GM19193 (cell line): Measurements from ENCODE around the gene OR14I1.

Experiments used
- POLR2A ChIP-seq: IDR thresholded peaks from 4 replicates; pipeline ENCODE4 v1.6.1; 2011; ENCODE audit not compliant: insufficient read depth, insufficient read length; ENCODE audit errors: extremely low read depth

Gene OR14I1

DNA sequence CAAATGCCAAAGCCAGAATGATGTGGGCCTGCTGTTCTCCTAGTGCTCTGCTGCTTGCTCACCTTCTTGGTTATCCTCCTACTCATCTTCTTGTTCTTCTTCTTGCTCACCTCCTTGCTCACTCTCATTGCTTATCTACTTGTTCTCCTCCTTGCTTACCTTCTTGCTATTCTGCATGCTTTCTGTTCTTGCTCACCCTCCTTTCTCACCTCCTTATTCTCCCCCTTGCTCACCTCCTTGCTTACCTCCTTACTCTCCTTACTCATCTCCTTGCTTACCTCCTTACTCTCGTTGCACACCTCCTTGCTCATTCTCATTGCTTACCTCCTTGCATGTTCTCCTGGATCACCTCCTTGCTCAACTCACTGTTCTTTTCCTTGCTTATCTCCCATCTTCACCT is at the start of gene OR14I1:
OR14I1 (minus strand) TSS at position 53 of the 400 bp plus-strand sequence.
- TF ChIP-seq POLR2A = no peak

DNA sequence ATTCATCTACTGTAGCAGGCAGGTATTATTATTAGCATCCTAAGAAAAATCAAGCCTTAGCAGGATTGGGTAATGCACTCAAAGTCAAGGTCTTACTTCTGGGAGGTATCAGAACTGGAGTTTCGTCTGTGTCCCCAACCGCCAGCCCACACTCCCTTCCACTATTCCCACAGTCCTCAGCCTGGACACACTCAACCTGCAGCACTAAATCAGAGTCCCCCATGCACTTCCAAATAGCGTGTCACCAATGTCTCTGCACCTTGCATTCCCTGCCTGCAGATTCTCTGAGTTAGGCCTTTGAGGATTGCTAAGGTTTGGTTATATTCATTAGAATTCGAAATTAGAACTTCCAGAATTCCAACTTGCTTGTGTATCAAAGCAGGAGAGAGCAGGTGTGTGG is 49.1 kb upstream of the OR14I1 start:
- no peak for TF ChIP-seq POLR2A

DNA sequence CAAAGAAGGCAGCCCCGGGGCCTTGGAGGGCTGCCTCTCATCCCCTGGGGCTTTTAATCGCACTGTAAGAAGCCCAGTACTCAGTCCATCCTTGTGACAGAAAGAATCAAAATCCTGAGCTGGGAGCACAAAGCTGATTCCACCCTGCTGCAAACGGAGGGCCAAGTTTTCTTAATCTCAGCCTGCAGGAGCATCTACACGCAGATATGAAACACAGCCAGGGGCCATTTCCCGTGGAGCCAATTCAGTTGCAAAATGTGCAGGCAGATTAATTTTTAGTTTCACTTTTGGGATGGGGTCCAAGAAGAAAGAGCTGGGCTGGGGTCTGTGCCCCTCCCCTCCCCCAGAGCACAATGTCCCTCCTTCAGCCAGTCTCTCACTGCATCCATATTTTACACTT is 48.6 kb upstream of the OR14I1 start:
- TF ChIP-seq POLR2A = no peak

DNA sequence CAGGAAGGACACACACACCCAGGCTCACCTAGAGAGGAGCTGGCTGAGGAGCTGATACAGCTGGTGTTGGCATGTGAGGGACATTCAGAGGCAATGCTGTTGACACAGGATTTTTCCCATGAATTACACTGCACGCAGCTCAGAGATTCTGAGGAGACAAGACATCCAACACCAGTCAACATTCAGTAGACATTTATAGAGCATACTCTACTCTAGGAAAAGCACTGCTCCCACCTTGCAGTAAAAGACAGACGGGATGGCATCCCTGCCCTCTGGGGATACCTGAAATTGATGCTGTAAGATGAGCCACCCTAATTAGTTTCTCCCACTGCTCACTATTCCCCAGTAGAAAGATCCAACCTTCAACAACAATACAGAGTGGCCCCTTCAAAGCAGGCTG is 47.9 kb upstream of the OR14I1 start:
- TF ChIP-seq POLR2A = no peak

DNA sequence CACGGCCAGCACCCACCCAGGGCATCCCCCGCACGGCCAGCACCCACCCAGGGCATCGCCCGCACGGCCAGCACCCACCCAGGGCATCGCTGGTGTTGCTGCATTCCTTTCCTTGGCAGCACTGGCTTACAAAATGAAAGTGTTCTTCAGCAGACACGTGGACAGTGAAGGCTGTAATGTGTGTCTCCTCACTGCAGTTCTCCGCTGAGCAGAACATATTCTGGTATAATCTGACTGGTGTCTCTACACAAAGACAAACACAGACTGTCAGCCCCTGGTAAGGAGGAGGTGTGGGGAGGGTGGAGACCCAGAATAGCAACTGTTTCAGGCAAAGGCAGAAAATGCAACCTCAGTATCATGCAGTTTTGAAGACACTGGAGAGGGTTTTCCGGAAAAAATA is 45.6 kb upstream of the OR14I1 start:
- TF ChIP-seq POLR2A = no peak

DNA sequence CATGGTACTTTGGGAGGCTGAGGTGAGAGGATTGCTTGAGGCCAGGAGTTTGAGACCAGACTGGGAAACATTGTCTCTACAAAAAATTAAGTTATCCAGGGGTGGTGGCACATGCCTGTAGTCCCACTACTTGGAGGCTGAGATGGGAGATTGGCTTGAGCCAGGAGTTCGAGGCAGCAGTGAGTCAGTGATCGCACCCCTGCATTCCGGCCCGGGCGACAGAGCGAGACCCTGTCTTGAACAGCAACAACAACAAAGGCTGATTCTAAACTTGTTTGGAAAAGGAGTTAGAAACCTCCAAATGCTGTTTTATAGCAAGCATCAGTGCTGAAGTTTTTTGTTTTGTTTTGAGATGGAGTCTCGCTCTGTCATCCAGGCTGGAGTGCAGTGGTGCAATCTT is 38.3 kb upstream of the OR14I1 start:
- no peak for TF ChIP-seq POLR2A

DNA sequence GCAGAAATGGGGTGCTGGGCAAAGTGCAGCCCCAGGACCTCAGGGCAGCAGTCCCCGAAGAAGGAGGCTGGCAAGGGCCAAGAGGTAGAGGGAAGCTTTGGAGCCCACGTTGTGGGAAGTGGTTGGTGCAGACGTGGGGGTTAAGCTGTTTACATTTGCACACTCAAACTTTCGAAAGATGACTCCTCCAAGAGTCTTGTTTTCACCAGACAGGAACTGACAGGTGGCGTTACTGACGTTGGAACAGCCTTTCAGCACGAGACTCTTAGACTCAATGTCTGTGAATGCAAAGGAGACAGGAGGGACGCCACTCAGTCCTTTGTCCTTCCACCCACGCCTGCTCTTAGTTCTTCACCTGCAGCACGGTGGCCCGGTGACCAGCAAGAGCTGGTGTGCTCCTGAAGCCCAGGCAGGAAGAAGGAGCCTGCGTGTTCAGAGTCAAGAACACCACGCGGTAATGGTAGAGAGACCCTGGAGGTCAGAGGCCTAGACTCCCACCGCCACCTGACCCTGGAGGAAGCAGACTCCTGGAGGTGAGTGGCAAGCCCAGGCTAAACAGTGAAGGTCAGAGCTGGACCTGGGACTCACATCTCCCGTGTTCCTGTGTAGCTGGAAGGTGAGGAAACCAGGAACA is 37.1 kb upstream of the OR14I1 start:
- TF ChIP-seq POLR2A = no peak

DNA sequence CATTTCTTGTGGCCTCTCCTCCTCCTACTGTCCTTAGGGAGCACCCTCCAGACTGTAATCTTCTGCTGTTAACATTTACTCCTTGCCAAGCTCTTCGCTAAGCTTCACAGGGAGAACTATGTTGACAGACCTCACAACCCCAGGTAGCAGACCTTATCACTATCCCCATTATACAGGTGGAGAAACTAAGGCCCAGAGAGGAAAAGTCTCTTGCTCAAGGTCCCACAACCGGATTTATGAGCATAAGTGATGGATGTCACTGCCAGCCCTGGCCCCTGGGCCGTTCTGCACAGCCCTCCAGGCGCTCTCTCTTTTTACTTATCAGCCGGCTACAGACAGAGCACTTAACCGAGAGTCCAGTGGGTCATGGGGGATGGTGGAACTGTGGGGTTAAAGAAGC is 34.9 kb upstream of the OR14I1 start:
- TF ChIP-seq POLR2A = no peak

DNA sequence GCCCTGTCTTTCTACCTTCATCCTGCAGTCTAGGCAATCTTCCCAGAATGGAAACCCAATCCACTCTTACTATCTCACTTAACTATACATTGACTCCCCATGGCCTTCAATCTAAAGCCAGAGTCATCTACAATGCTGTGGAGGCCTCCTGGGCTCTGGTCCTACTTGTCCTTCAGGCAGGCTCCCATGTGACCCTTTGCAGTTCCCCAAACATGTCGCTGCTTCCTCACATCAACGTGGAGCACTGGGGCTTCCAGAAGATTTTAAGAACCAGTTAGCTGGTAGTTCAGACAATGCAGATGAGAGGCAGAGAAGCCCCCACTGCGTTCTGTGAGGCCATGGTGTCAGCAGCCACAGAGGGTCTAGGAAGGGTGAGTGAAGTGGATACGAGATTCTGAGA is 34.4 kb upstream of the OR14I1 start:
- no peak for TF ChIP-seq POLR2A

DNA sequence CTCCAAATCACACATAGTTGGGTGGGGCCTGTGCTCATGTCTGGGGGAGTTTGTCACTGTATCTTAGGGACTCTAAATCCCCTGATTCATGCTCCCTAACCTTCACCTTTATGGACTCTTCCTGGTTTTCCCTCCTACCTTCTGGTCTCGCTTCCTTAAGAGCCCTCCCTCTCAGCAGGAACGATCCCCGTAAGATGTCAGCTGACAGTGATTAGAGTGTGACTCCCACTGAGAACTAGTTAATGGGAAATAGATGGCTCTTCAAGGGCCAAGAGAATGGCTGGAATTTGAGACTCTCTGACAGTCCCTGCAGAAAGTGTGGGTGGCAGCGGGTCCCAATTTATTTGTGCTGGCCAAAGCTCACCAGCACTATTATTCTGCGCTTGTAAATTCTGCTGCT is 31.0 kb upstream of the OR14I1 start:
- TF ChIP-seq POLR2A = no peak

DNA sequence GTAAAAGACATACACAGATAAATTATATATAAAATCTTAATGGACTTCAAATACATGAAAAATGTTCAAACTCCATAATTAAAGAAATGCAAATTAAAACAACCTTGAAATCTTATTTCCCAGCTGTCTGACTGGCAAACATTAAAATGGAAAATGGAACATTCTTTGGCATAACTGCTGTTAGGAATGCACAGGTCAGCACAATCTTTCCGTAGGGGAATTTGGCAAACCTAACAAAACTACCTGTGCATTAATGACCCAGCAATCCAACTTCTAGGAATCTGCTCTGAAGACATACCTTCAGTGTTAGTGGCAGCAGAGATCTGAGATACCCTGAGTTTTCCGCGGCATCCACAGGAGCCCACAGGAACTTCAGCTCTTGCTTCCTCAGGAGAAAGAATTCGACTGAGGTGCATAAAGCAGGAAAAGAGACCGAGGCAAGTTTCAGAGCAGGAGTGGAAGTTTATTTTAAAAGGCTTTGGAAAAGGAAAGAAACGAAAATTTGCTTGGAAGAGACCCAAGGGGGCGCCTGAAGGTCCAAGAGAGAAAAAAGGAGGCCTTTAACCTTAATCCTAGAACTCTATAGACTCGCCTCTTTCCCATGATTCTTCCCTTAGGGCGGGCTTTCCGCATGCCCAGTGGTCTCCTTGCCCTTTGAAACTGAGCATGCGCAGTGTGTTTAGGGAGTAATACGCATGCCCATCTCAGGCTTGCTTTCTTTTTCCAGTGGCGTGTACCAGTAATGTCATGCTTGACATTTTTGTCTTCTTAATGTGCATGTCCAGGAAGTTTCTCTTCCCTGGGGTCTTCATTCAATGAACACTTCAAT is 28.2 kb upstream of the OR14I1 start:
- no peak for TF ChIP-seq POLR2A

DNA sequence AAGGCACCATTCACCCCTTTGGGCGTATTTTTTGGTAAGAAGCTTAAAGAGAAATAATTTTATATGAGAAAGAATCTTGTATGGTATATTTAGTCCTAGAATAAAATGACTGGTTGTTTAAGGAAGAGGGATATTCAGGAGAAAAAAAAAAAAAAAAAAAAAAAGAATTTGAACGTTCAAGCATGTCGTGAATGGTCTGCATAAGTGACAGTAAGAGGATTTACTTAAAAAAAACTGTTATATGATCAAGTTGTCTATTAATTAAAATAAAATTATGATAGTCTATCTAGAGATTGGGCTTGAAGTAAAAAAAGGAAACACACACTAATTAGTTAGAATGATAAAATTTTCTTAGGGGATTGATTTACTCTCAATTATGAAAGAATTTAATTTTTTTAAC is 11.7 kb upstream of the OR14I1 start:
- TF ChIP-seq POLR2A = no peak

DNA sequence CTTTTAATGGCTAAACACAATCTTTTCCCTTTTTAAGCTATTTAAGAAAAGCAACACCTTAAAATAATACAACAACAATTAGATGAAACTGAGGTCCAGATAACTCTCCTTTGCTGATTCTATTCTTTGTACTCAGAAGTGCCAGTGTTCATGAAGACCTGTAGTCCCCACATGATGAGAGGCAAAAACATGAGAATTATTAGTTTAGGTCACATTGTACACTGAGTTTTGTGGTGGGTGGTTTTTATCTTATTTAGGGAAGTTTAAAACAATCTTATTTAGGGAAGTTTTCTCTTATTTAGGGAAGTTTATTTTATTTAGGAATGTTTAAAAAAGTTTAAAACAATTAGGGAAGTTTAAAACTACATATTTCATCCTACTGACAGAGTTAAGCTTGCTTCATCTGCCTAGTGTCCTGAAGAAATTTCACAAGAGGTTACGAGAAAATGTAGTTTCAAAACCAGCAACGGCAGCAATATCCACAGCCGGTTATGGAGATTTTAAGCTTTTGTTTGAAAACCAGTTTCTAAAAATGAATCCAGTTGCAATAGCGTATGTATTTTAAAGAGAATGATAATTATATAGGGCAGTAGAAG is 7.8 kb upstream of the OR14I1 start:
- TF ChIP-seq POLR2A = no peak

DNA sequence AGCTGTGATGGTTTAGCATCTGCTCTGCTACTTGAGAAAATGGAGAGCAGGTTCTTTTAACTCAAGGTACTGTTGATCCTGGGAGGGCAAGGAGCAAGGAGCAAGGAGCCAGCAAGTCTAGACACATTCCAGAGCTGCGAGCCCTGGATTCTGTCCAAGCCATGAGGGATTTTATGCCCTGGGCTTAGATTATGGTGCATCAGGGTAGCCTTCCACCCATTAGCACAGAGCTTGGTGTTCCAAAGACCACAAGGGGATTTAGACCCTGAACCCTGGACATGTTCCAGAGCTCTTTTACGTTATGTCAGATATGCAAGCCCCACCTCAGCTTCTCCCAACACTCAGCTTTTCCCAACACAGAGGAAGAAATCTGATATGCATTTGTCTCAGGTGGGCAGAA is 2.0 kb upstream of the OR14I1 start:
- TF ChIP-seq POLR2A = no peak

DNA sequence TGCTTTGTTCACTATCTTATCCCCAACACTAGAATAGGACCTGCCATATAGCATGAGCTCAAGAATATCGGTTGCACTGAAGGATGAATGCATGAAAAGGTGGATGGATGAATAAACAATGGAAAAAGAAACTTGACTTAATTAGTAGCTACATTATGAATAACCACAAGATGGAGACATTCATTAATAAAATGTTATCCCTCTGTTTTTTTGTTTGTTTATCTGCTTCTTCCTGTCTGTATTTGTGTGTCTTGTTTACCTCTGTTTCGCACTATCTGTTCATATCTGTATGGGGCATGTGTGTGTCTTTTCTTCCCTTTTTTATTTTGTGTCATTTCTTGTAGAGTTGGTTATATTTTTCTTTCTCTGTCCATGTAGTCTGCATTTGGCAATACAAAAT is 1.1 kb upstream of the OR14I1 start:
- no peak for TF ChIP-seq POLR2A

DNA sequence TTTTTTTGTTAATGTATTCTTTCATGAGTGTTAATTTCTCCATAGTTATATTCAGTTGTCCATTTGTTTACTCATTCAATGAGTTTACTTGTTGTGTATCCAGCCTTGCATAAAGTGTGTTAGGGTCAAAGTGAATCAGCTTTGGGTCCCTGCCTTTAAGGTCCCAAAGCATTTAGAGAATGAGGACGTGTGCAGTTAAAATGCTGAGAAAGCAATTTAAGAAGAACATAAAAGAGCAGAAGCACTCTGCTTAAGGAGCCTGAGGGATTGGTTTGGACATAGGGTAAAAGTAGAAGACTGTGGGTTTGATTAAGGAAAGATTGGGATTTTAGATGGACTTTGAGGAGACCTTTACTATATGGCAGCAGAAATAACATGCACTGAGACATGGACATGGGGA is 3.5 kb downstream of the OR14I1 start:
- TF ChIP-seq POLR2A = no peak
